ENCODE data around the gene USP17L30. TPM values are rescaled to one million over a fixed set of nuclear protein-coding genes. Genes with fewer than 3 reads are reported as not detected.

Gene USP17L30
- total and polyA plus RNA-seq, 2 of the 13 experiments (the other 11 are each of a cell fraction or from before 2014, with no cell fraction given), result not detected

GRCh38 chr4:9409793-9410192 is 46.9 kb downstream of the USP17L30 start (continued):
- TF ChIP-seq ZNF282 (IDR thresholded peaks at IDR 0.05; ENCODE audit: partially characterized antibody), result no peak
- TF ChIP-seq ARNTL (CRISPR knock-in tag; IDR thresholded peaks at IDR 0.05), result no peak
- TF ChIP-seq KDM1A (CRISPR knock-in tag; IDR thresholded peaks at IDR 0.05), result no peak
- no peak for TF ChIP-seq POGZ (CRISPR knock-in tag; IDR thresholded peaks at IDR 0.05)

Small RNAs within 50 kb of the gene (small RNA-seq; reads per million reads assigned to genes)
- 0 reads per million in 3 experiments for gene RNA5SP153 (ENCODE audit: insufficient read depth in 2 of 3, insufficient read length in 3 of 3, low read depth in 2 of 3, low replicate concordance in 1 of 3)

Other genes starting within 250 kb of the USP17L30 start
- gene FAM90A26, start 192.7 kb upstream of the USP17L30 start, total RNA-seq (2016; rRNA removed; fragmentation: Illumina TruSeq; extraction: Trizol), result not detected in 2 replicates
- gene FAM90A26, start 192.7 kb upstream of the USP17L30 start, polyA plus RNA-seq (2011; rRNA removed), result not detected in 2 replicates
- not detected in 2 replicates for gene USP17L10, start 152.5 kb upstream of the USP17L30 start, total RNA-seq (2016; rRNA removed; fragmentation: Illumina TruSeq; extraction: Trizol)
- not detected in 2 replicates for gene USP17L10, start 152.5 kb upstream of the USP17L30 start, polyA plus RNA-seq (2011; rRNA removed)
- gene USP17L11, start 147.7 kb upstream of the USP17L30 start, total RNA-seq (2016; rRNA removed; fragmentation: Illumina TruSeq; extraction: Trizol), result not detected in 2 replicates
- not detected in 2 replicates for gene USP17L11, start 147.7 kb upstream of the USP17L30 start, polyA plus RNA-seq (2011; rRNA removed)
- gene USP17L12, start 143.0 kb upstream of the USP17L30 start, total RNA-seq (2016; rRNA removed; fragmentation: Illumina TruSeq; extraction: Trizol), result not detected in 2 replicates
- not detected in 2 replicates for gene USP17L12, start 143.0 kb upstream of the USP17L30 start, polyA plus RNA-seq (2011; rRNA removed)
- not detected in 2 replicates for gene USP17L13, start 138.2 kb upstream of the USP17L30 start, total RNA-seq (2016; rRNA removed; fragmentation: Illumina TruSeq; extraction: Trizol)
- not detected in 2 replicates for gene USP17L13, start 138.2 kb upstream of the USP17L30 start, polyA plus RNA-seq (2011; rRNA removed)
- gene USP17L15, start 128.7 kb upstream of the USP17L30 start, total RNA-seq (2016; rRNA removed; fragmentation: Illumina TruSeq; extraction: Trizol), result not detected in 2 replicates
- gene USP17L15, start 128.7 kb upstream of the USP17L30 start, polyA plus RNA-seq (2011; rRNA removed), result not detected in 2 replicates
- not detected in 2 replicates for gene USP17L17, start 119.2 kb upstream of the USP17L30 start, total RNA-seq (2016; rRNA removed; fragmentation: Illumina TruSeq; extraction: Trizol)
- not detected in 2 replicates for gene USP17L17, start 119.2 kb upstream of the USP17L30 start, polyA plus RNA-seq (2011; rRNA removed)
- not detected in 2 replicates for gene USP17L18, start 114.5 kb upstream of the USP17L30 start, total RNA-seq (2016; rRNA removed; fragmentation: Illumina TruSeq; extraction: Trizol)
- gene USP17L18, start 114.5 kb upstream of the USP17L30 start, polyA plus RNA-seq (2011; rRNA removed), result not detected in 2 replicates
- gene USP17L19, start 109.8 kb upstream of the USP17L30 start, total RNA-seq (2016; rRNA removed; fragmentation: Illumina TruSeq; extraction: Trizol), result not detected in 2 replicates
- not detected in 2 replicates for gene USP17L19, start 109.8 kb upstream of the USP17L30 start, polyA plus RNA-seq (2011; rRNA removed)
- not detected in 2 replicates for gene USP17L20, start 105.0 kb upstream of the USP17L30 start, total RNA-seq (2016; rRNA removed; fragmentation: Illumina TruSeq; extraction: Trizol)
- not detected in 2 replicates for gene USP17L20, start 105.0 kb upstream of the USP17L30 start, polyA plus RNA-seq (2011; rRNA removed)
- not detected in 2 replicates for gene USP17L21, start 100.3 kb upstream of the USP17L30 start, total RNA-seq (2016; rRNA removed; fragmentation: Illumina TruSeq; extraction: Trizol)
- gene USP17L21, start 100.3 kb upstream of the USP17L30 start, polyA plus RNA-seq (2011; rRNA removed), result not detected in 2 replicates
- gene USP17L22, start 95.5 kb upstream of the USP17L30 start, total RNA-seq (2016; rRNA removed; fragmentation: Illumina TruSeq; extraction: Trizol), result not detected in 2 replicates
- not detected in 2 replicates for gene USP17L22, start 95.5 kb upstream of the USP17L30 start, polyA plus RNA-seq (2011; rRNA removed)
- not detected in 2 replicates for gene USP17L24, start 38.0 kb upstream of the USP17L30 start, total RNA-seq (2016; rRNA removed; fragmentation: Illumina TruSeq; extraction: Trizol)
- gene USP17L24, start 38.0 kb upstream of the USP17L30 start, polyA plus RNA-seq (2011; rRNA removed), result not detected in 2 replicates
- not detected in 2 replicates for gene USP17L25, start 33.2 kb upstream of the USP17L30 start, total RNA-seq (2016; rRNA removed; fragmentation: Illumina TruSeq; extraction: Trizol)
- gene USP17L25, start 33.2 kb upstream of the USP17L30 start, polyA plus RNA-seq (2011; rRNA removed), result not detected in 2 replicates
- not detected in 2 replicates for gene USP17L26, start 28.5 kb upstream of the USP17L30 start, total RNA-seq (2016; rRNA removed; fragmentation: Illumina TruSeq; extraction: Trizol)
- gene USP17L26, start 28.5 kb upstream of the USP17L30 start, polyA plus RNA-seq (2011; rRNA removed), result not detected in 2 replicates
- gene USP17L5, start 23.7 kb upstream of the USP17L30 start, total RNA-seq (2016; rRNA removed; fragmentation: Illumina TruSeq; extraction: Trizol), result not detected in 2 replicates
- gene USP17L5, start 23.7 kb upstream of the USP17L30 start, polyA plus RNA-seq (2011; rRNA removed), result not detected in 2 replicates
- not detected in 2 replicates for gene USP17L27, start 19.0 kb upstream of the USP17L30 start, total RNA-seq (2016; rRNA removed; fragmentation: Illumina TruSeq; extraction: Trizol)
- not detected in 2 replicates for gene USP17L27, start 19.0 kb upstream of the USP17L30 start, polyA plus RNA-seq (2011; rRNA removed)
- not detected in 2 replicates for gene USP17L28, start 14.2 kb upstream of the USP17L30 start, total RNA-seq (2016; rRNA removed; fragmentation: Illumina TruSeq; extraction: Trizol)
- gene USP17L28, start 14.2 kb upstream of the USP17L30 start, polyA plus RNA-seq (2011; rRNA removed), result not detected in 2 replicates
- not detected in 2 replicates for gene USP17L29, start 9.5 kb upstream of the USP17L30 start, total RNA-seq (2016; rRNA removed; fragmentation: Illumina TruSeq; extraction: Trizol)
- not detected in 2 replicates for gene USP17L29, start 9.5 kb upstream of the USP17L30 start, polyA plus RNA-seq (2011; rRNA removed)
- gene DEFB131A, start 81.3 kb downstream of the USP17L30 start, total RNA-seq (2016; rRNA removed; fragmentation: Illumina TruSeq; extraction: Trizol), result not detected in 2 replicates
- not detected in 2 replicates for gene DEFB131A, start 81.3 kb downstream of the USP17L30 start, polyA plus RNA-seq (2011; rRNA removed)

Measured in HepG2 (cell line).